ENCODE results near the gene MUC22. TPM values are rescaled to one million over a fixed set of nuclear protein-coding genes. Genes with fewer than 3 reads are reported as not detected.

MUC22 gene
- total and polyA plus RNA-seq, 4 donors, result 0.02 to 0.11 (median 0.05) TPM

DNA sequence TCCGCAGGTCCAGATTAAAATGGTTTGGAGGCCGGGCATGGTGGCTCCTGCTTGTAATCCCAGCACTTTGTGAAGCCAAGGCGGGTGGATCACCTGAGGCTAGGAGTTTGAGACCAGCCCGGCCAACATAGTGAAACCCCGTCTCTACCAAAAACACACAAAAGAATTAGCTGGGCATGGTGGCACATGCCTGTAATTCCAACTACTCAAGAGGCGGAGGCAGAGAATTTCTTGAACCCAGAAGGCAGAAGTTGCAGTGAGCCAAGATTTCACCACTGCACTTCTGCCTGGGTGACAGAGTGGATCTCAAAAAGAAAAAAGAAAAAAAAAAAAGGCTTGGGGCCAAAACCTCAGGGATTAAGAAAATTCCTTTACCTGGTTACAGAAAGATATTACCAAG lies 71.6 kb downstream of the MUC22 start:
- peaks cover 0 to 6% (median 0%) of the 10 kb centered on the region in 3 donors for H3K27me3 ChIP-seq (ENCODE audit: control insufficient read depth in 3 of 3, insufficient read depth in 3 of 3, low read length in 2 of 3)
- ATAC-seq (ENCODE audit: insufficient read depth, low FRiP score) (no peak), DNase-seq (no peak)
- no peak overlapping the region for H3K4me3 ChIP-seq
- no peaks in the 10 kb centered on the region for H3K9me3 ChIP-seq (ENCODE audit: control insufficient read depth in 4 of 4, insufficient read depth in 3 of 4, low read length in 3 of 4)
- H3K27ac ChIP-seq (ENCODE audit: low read depth in 1 of 2, low read length in 1 of 2), result no peak overlapping the region
- WGBS, 2 donors, result 83 to 88% methylated on average over 6 of the region's 6 CpGs
- no peak overlapping the region for H3K9ac ChIP-seq (ENCODE audit: insufficient read depth in 1 of 2, low read length in 2 of 2)
- H3K4me1 ChIP-seq (ENCODE audit: control insufficient read depth in 5 of 5, insufficient read depth in 5 of 5, low read length in 5 of 5), result peaks cover 0 to 6% (median 0%) of the 10 kb centered on the region in 5 donors
- no peaks in the 10 kb centered on the region for H3K36me3 ChIP-seq (ENCODE audit: control insufficient read depth in 4 of 4, insufficient read depth in 4 of 4, low read length in 4 of 4)
- TF ChIP-seq, protein P1, sequence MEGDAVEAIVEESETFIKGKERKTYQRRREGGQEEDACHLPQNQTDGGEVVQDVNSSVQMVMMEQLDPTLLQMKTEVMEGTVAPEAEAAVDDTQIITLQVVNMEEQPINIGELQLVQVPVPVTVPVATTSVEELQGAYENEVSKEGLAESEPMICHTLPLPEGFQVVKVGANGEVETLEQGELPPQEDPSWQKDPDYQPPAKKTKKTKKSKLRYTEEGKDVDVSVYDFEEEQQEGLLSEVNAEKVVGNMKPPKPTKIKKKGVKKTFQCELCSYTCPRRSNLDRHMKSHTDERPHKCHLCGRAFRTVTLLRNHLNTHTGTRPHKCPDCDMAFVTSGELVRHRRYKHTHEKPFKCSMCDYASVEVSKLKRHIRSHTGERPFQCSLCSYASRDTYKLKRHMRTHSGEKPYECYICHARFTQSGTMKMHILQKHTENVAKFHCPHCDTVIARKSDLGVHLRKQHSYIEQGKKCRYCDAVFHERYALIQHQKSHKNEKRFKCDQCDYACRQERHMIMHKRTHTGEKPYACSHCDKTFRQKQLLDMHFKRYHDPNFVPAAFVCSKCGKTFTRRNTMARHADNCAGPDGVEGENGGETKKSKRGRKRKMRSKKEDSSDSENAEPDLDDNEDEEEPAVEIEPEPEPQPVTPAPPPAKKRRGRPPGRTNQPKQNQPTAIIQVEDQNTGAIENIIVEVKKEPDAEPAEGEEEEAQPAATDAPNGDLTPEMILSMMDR (IDR thresholded peaks at IDR 0.05; ENCODE audit: control extremely low read depth, extremely low read depth), result no peak

DNA sequence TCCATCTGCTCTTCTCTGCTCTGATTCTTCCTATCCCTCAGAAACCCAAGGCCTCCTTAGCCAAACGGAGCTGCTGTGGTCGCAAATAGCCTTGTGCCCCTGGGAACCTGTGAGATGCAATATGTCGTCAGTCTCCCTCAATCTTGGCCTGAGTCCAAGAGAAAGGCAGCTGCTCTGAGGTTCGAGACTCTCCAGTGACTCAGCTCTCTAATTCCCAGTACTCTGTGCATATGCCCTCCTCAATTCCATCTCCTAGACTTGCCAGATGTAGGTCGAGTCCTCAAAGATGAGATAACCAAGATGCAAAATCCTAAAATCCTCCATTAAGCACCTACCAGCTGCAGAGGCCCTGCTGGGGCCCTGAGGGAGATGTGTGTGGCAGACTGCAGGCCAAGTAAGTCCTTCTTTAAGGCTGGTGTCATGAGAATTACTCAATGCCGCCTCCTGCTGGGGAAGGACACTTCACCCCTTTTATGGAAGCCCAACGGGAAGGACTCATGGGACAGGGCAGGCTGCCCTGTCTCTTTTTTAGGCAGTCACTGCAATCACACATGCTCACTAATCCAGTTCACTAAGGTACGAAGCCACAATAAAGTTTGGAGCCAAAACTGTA lies 73.6 kb downstream of the MUC22 start:
- 60 to 68% methylated on average over 8 of the region's 8 CpGs for WGBS, 2 donors
- Histone ChIP-seq H3K36me3 (ENCODE audit: control insufficient read depth in 4 of 4, insufficient read depth in 4 of 4, low read length in 4 of 4) (no peaks in the 10 kb centered on the region), H3K9me3 (ENCODE audit: control insufficient read depth in 4 of 4, insufficient read depth in 3 of 4, low read length in 3 of 4) (no peaks in the 10 kb centered on the region), H3K4me1 (ENCODE audit: control insufficient read depth in 5 of 5, insufficient read depth in 5 of 5, low read length in 5 of 5) (peaks cover 0 to 6% (median 0%) of the 10 kb centered on the region in 5 donors), H3K9ac (ENCODE audit: insufficient read depth in 1 of 2, low read length in 2 of 2) (no peak overlapping the region), H3K27ac (ENCODE audit: low read depth in 1 of 2, low read length in 1 of 2) (no peak overlapping the region), H3K4me3 (no peak overlapping the region), H3K27me3 (ENCODE audit: control insufficient read depth in 3 of 3, insufficient read depth in 3 of 3, low read length in 2 of 3) (peaks cover 0 to 6% (median 0%) of the 10 kb centered on the region in 3 donors)
- TF ChIP-seq, protein P1 (IDR thresholded peaks at IDR 0.05; ENCODE audit: control extremely low read depth, extremely low read depth), result no peak
- DNase-seq (no peak), ATAC-seq (ENCODE audit: insufficient read depth, low FRiP score) (no peak)

Small RNAs within 50 kb of the gene (small RNA-seq; reads per million reads assigned to genes)
- gene RNU6-1133P (ENCODE audit: low replicate concordance), result not detected

Other genes with a start within 250 kb of the MUC22 start
- 100 to 1,000 TPM; 124 to 134 TPM for gene DDR1, start 126.0 kb upstream of the MUC22 start, total RNA-seq
- 10 to 100 TPM; 39.5 to 72.4 TPM for gene DDR1, start 126.0 kb upstream of the MUC22 start, polyA plus RNA-seq
- 10 to 100 TPM; 31.1 to 37.2 TPM for gene GTF2H4, start 102.3 kb upstream of the MUC22 start, total RNA-seq
- 10 to 100 TPM; 25.3 to 31.0 TPM for gene GTF2H4, start 102.3 kb upstream of the MUC22 start, polyA plus RNA-seq
- gene VARS2, start 96.2 kb upstream of the MUC22 start, total RNA-seq, result 10 to 100 TPM; 17.4 to 32.2 TPM
- 10 to 100 TPM; 18.8 to 38.4 TPM for gene VARS2, start 96.2 kb upstream of the MUC22 start, polyA plus RNA-seq
- 100 to 1,000 TPM in 1 of 2 donors, 10 to 100 TPM in 1; 65.4 to 374 TPM for gene SFTA2, start 78.3 kb upstream of the MUC22 start, total RNA-seq
- 1,000 to 10,000 TPM in 1 of 2 donors, 100 to 1,000 TPM in 1; 771 to 2,392 TPM for gene SFTA2, start 78.3 kb upstream of the MUC22 start, polyA plus RNA-seq
- 1 to 10 TPM in 1 of 2 donors, under 1 TPM in 1; 0.51 to 3.6 TPM for gene MUCL3, start 69.5 kb upstream of the MUC22 start, total RNA-seq
- 1 to 10 TPM in 1 of 2 donors, under 1 TPM in 1; 0.47 to 6.4 TPM for gene MUCL3, start 69.5 kb upstream of the MUC22 start, polyA plus RNA-seq
- 1 to 10 TPM in 1 of 2 donors, under 1 TPM in 1; 0.40 to 8.6 TPM for gene MUC21, start 26.8 kb upstream of the MUC22 start, total RNA-seq
- 1 to 10 TPM; 3.3 to 4.6 TPM for gene MUC21, start 26.8 kb upstream of the MUC22 start, polyA plus RNA-seq
- gene C6orf15, start 102.1 kb downstream of the MUC22 start, total RNA-seq, result not detected
- not detected for gene C6orf15, start 102.1 kb downstream of the MUC22 start, polyA plus RNA-seq
- 1 to 10 TPM; 1.1 to 2.6 TPM for gene PSORS1C1, start 104.3 kb downstream of the MUC22 start, total RNA-seq
- 10 to 100 TPM in 1 of 2 donors, 1 to 10 TPM in 1; 2.3 to 10.8 TPM for gene PSORS1C1, start 104.3 kb downstream of the MUC22 start, polyA plus RNA-seq
- gene CDSN, start 110.0 kb downstream of the MUC22 start, total RNA-seq, result under 1 TPM in 1 of 2 donors, not detected in 1; 0.06 TPM
- under 1 TPM; 0.05 to 0.10 TPM for gene CDSN, start 110.0 kb downstream of the MUC22 start, polyA plus RNA-seq
- gene PSORS1C2, start 128.6 kb downstream of the MUC22 start, total RNA-seq, result not detected
- gene PSORS1C2, start 128.6 kb downstream of the MUC22 start, polyA plus RNA-seq, result not detected
- gene CCHCR1, start 147.3 kb downstream of the MUC22 start, total RNA-seq, result 10 to 100 TPM; 20.0 to 32.8 TPM
- gene CCHCR1, start 147.3 kb downstream of the MUC22 start, polyA plus RNA-seq, result 10 to 100 TPM; 11.0 to 14.3 TPM
- gene TCF19, start 148.1 kb downstream of the MUC22 start, total RNA-seq, result 1 to 10 TPM; 5.4 to 9.4 TPM
- gene TCF19, start 148.1 kb downstream of the MUC22 start, polyA plus RNA-seq, result 1 to 10 TPM; 4.1 to 4.9 TPM
- gene POU5F1, start 160.2 kb downstream of the MUC22 start, total RNA-seq, result 10 to 100 TPM in 1 of 2 donors, 1 to 10 TPM in 1; 2.2 to 19.5 TPM
- gene POU5F1, start 160.2 kb downstream of the MUC22 start, polyA plus RNA-seq, result 1 to 10 TPM; 1.5 to 2.5 TPM

All from lung (tissue), 13 donors.